Right lobe of liver (tissue), 4 donors: ENCODE results near the gene LRG1.

ENCODE experiments used
- CTCF ChIP-seq, 4 donors: fragments of 200-600 bp in 3 of 4; fragments of 450-650 bp in 1 of 4; IDR thresholded peaks; one replicate each; pipeline versions ENCODE4 v1.5.1 to v1.8.0; 2016 to 2022; ENCODE audit warnings: antibody characterized with exemption in 4 of 4, mild to moderate bottlenecking in 2 of 4
- POLR2A ChIP-seq: fragments of 450-650 bp; IDR thresholded peaks from one replicate; pipeline ENCODE4 v1.6.1; 2017; ENCODE audit warnings: antibody characterized with exemption, mild to moderate bottlenecking
- donor health status: DM: no; HTN: no; CAD: no.
- donor health status: DM: no; HTN: no; CAD: no.
- donor health status: DM: no; HTN: yes; CAD: no.

- TF ChIP-seq CTCF (IDR thresholded peaks at IDR 0.05), result no peak
- TF ChIP-seq POLR2A, result no peak
Observed at GRCh38 chr19:4584670-4585460, 45.0 kb upstream of the LRG1 start.
